Stimulated activated effector memory CD8-positive, alpha-beta T cell treated with anti-CD3 and anti-CD28 coated beads, Interleukin-12 subunit alpha, Interleukin-12 subunit beta, amount 100 ng/mL, for 72 hours (primary cell): Measurements from ENCODE around the gene FAM210B.
"Not testable (repeated sequence)": the region's sequence is repeated elsewhere in the genome, so short reads cannot be mapped to it uniquely, and the experiment has no call there.

Source experiments
- ATAC-seq: fragments of 150-1000 bp; cut with Tn5 transposase; 2 replicates; pipeline ENCODE4 v1.10.0; 2021
- DNase-seq, 2 donors: peaks; one replicate each; pipeline ENCODE4 v3.0.0; 2021 to 2022; ENCODE audit warnings: low spot score in 2 of 2
- H3K27ac Mint-ChIP-seq: one replicate; pipeline ENCODE4 v1.8.0; 2022; ENCODE audit warnings: mild to moderate bottlenecking, mixed read lengths
- H3K36me3 Mint-ChIP-seq: one replicate; pipeline ENCODE4 v1.8.0; 2022; ENCODE audit warnings: mild to moderate bottlenecking, mixed read lengths
- H3K4me1 Mint-ChIP-seq: one replicate; pipeline ENCODE4 v1.8.0; 2022; ENCODE audit warnings: mixed read lengths
- H3K4me3 Mint-ChIP-seq: one replicate; pipeline ENCODE4 v1.8.0; 2022; ENCODE audit warnings: mild to moderate bottlenecking, mixed read lengths
- H3K9me3 Mint-ChIP-seq: one replicate; pipeline ENCODE4 v1.8.0; 2022; ENCODE audit warnings: mixed read lengths

FAM210B gene

GRCh38 chr20:56358600-56359211, at the start of gene FAM210B:
TSS of gene FAM210B (plus strand) at chr20:56358974. CDS start at chr20:56359006, 32 bp downstream.
- H3K27ac Mint-ChIP-seq, result no peak within 1 kb of the TSS
- ATAC-seq (peak; percentile 98), DNase-seq (peak; percentile 65 to 83)
- H3K9me3 Mint-ChIP-seq, result no peaks in the 10 kb centered on the region
- no peaks in the 10 kb centered on the region for H3K36me3 Mint-ChIP-seq
- H3K4me3 Mint-ChIP-seq, result peak within 1 kb of the TSS; percentile 76
- peaks cover 8% of the 10 kb centered on the region for H3K4me1 Mint-ChIP-seq

GRCh38 chr20:56316051-56316450, 42.7 kb upstream of the FAM210B start:
- peaks cover 6% of the 10 kb centered on the region for H3K4me1 Mint-ChIP-seq
- ATAC-seq (no peak), DNase-seq (no peak)
- H3K36me3 Mint-ChIP-seq, result no peaks in the 10 kb centered on the region
- peaks cover 2% of the 10 kb centered on the region for H3K9me3 Mint-ChIP-seq
- no peak overlapping the region for H3K27ac Mint-ChIP-seq
- no peak overlapping the region for H3K4me3 Mint-ChIP-seq

- DNase-seq (no peak), ATAC-seq (no peak)
- H3K9me3 Mint-ChIP-seq, result peaks cover 2% of the 10 kb centered on the region
- H3K4me3 Mint-ChIP-seq, result no peak overlapping the region
- no peak overlapping the region for H3K27ac Mint-ChIP-seq
- peaks cover 6% of the 10 kb centered on the region for H3K4me1 Mint-ChIP-seq
- no peaks in the 10 kb centered on the region for H3K36me3 Mint-ChIP-seq
These were observed 42.3 kb upstream of the FAM210B start for GRCh38 chr20:56316483-56316882.

GRCh38 chr20:56322681-56323080, 36.1 kb upstream of the FAM210B start:
- H3K9me3 Mint-ChIP-seq, result no peaks in the 10 kb centered on the region
- no peaks in the 10 kb centered on the region for H3K36me3 Mint-ChIP-seq
- no peak overlapping the region for H3K27ac Mint-ChIP-seq
- H3K4me3 Mint-ChIP-seq, result no peak overlapping the region
- no peak for DNase-seq
- H3K4me1 Mint-ChIP-seq, result peaks cover 6% of the 10 kb centered on the region
- ATAC-seq, result no peak

- ATAC-seq (no peak), DNase-seq (no peak)
- Mint-ChIP-seq H3K27ac (no peak overlapping the region), H3K4me1 (peaks cover 6% of the 10 kb centered on the region), H3K36me3 (no peaks in the 10 kb centered on the region), H3K9me3 (no peaks in the 10 kb centered on the region), H3K4me3 (no peak overlapping the region)
These were observed 35.6 kb upstream of the FAM210B start for GRCh38 chr20:56323206-56323605.

- Mint-ChIP-seq H3K9me3 (no peaks in the 10 kb centered on the region), H3K4me1 (peaks cover 6% of the 10 kb centered on the region), H3K27ac (no peak overlapping the region), H3K4me3 (no peak overlapping the region), H3K36me3 (no peaks in the 10 kb centered on the region)
- DNase-seq (no peak), ATAC-seq (no peak)
These were observed 35.1 kb upstream of the FAM210B start for GRCh38 chr20:56323656-56324055.

- Mint-ChIP-seq H3K36me3 (no peaks in the 10 kb centered on the region), H3K4me1 (no peaks in the 10 kb centered on the region), H3K4me3 (no peak overlapping the region), H3K9me3 (no peaks in the 10 kb centered on the region), H3K27ac (no peak overlapping the region)
- ATAC-seq (no peak), DNase-seq (no peak)
These were observed 34.0 kb upstream of the FAM210B start for GRCh38 chr20:56324806-56325205.

GRCh38 chr20:56328861-56329260, 29.9 kb upstream of the FAM210B start:
- DNase-seq (no peak), ATAC-seq (no peak)
- Mint-ChIP-seq H3K9me3 (no peaks in the 10 kb centered on the region), H3K36me3 (no peaks in the 10 kb centered on the region), H3K27ac (no peak overlapping the region), H3K4me3 (no peak overlapping the region), H3K4me1 (no peaks in the 10 kb centered on the region)

GRCh38 chr20:56336709-56337108, 22.1 kb upstream of the FAM210B start:
- not testable (repeated sequence) for H3K9me3 Mint-ChIP-seq, H3K4me3 Mint-ChIP-seq, H3K36me3 Mint-ChIP-seq, ATAC-seq, H3K4me1 Mint-ChIP-seq, H3K27ac Mint-ChIP-seq, DNase-seq

- Mint-ChIP-seq H3K36me3 (no peaks in the 10 kb centered on the region), H3K9me3 (no peaks in the 10 kb centered on the region), H3K27ac (no peak overlapping the region), H3K4me1 (peaks cover 11% of the 10 kb centered on the region), H3K4me3 (no peak overlapping the region)
- DNase-seq (no peak), ATAC-seq (no peak)
These were observed 16.0 kb upstream of the FAM210B start for GRCh38 chr20:56342783-56343182.

- no peak overlapping the region for H3K4me3 Mint-ChIP-seq
- H3K9me3 Mint-ChIP-seq, result no peaks in the 10 kb centered on the region
- ATAC-seq (peak; percentile 67), DNase-seq (peak; percentile 17 to 65)
- H3K4me1 Mint-ChIP-seq, result peaks cover 11% of the 10 kb centered on the region
- no peak overlapping the region for H3K27ac Mint-ChIP-seq
- no peaks in the 10 kb centered on the region for H3K36me3 Mint-ChIP-seq
These were observed 14.9 kb upstream of the FAM210B start for GRCh38 chr20:56343861-56344381.

GRCh38 chr20:56345911-56346310, 12.9 kb upstream of the FAM210B start:
- Mint-ChIP-seq H3K4me1 (peaks cover 11% of the 10 kb centered on the region), H3K36me3 (no peaks in the 10 kb centered on the region), H3K9me3 (no peaks in the 10 kb centered on the region), H3K27ac (no peak overlapping the region), H3K4me3 (no peak overlapping the region)
- no peak for ATAC-seq
- DNase-seq, result no peak

- Mint-ChIP-seq H3K36me3 (no peaks in the 10 kb centered on the region), H3K9me3 (no peaks in the 10 kb centered on the region), H3K4me3 (no peak overlapping the region), H3K27ac (no peak overlapping the region), H3K4me1 (peaks cover 11% of the 10 kb centered on the region)
- no peak for ATAC-seq
- no peak for DNase-seq
These were observed 11.0 kb upstream of the FAM210B start for GRCh38 chr20:56347628-56348304.

- Mint-ChIP-seq H3K27ac (no peak overlapping the region), H3K36me3 (no peaks in the 10 kb centered on the region), H3K9me3 (no peaks in the 10 kb centered on the region), H3K4me3 (no peak overlapping the region), H3K4me1 (peaks cover 11% of the 10 kb centered on the region)
- DNase-seq, result no peak
- no peak for ATAC-seq
These were observed 10.5 kb upstream of the FAM210B start for GRCh38 chr20:56348305-56348693.

GRCh38 chr20:56348746-56349145, 10.0 kb upstream of the FAM210B start:
- DNase-seq (no peak), ATAC-seq (no peak)
- Mint-ChIP-seq H3K4me1 (peaks cover 6% of the 10 kb centered on the region), H3K9me3 (no peaks in the 10 kb centered on the region), H3K27ac (no peak overlapping the region), H3K36me3 (no peaks in the 10 kb centered on the region), H3K4me3 (no peak overlapping the region)

- no peak for DNase-seq
- Mint-ChIP-seq H3K27ac (no peak overlapping the region), H3K4me1 (no peaks in the 10 kb centered on the region), H3K9me3 (no peaks in the 10 kb centered on the region), H3K4me3 (no peak overlapping the region), H3K36me3 (no peaks in the 10 kb centered on the region)
- ATAC-seq, result peak; percentile 69
These were observed 7.9 kb upstream of the FAM210B start for GRCh38 chr20:56350842-56351241.
